PFSK-1 (cell line): ENCODE measurements around the gene HECTD4.

ENCODE experiments used
- FOXP2 ChIP-seq: optimal IDR thresholded peaks from 2 replicates; pipeline ENCODE3; 2011; ENCODE audit warnings: borderline replicate concordance, control low read depth, inconsistent platforms; ENCODE audit not compliant: insufficient read depth; ENCODE audit errors: extremely low read length, extremely low read depth
- POLR2AphosphoS5 ChIP-seq: IDR thresholded peaks from 2 replicates; pipeline ENCODE4 v1.6.1; 2012; ENCODE audit warnings: low read depth, mild to moderate bottlenecking, control low read depth, low read length, moderate library complexity
- SIN3A ChIP-seq: IDR thresholded peaks from 2 replicates; pipeline ENCODE4 v1.6.1; 2012; ENCODE audit warnings: mild to moderate bottlenecking, low read length, moderate library complexity, borderline replicate concordance; ENCODE audit not compliant: insufficient read depth
- TAF1 ChIP-seq: IDR thresholded peaks from 2 replicates; pipeline ENCODE4 v1.6.1; 2012; ENCODE audit warnings: low read length, control low read depth, borderline replicate concordance; ENCODE audit not compliant: insufficient read depth
- TF ChIP-seq, protein P1 (sequence below), 2 experiments: IDR thresholded peaks; 2 replicates each; pipeline versions ENCODE4 v1.6.1 to v1.8.0; 2011 to 2012; ENCODE audit warnings: low read depth in 2 of 2, low read length in 2 of 2, control low read depth in 1 of 2, inconsistent platforms in 1 of 2, mild to moderate bottlenecking in 1 of 2, moderate library complexity in 1 of 2; ENCODE audit not compliant: insufficient read depth in 1 of 2

Gene HECTD4

DNA sequence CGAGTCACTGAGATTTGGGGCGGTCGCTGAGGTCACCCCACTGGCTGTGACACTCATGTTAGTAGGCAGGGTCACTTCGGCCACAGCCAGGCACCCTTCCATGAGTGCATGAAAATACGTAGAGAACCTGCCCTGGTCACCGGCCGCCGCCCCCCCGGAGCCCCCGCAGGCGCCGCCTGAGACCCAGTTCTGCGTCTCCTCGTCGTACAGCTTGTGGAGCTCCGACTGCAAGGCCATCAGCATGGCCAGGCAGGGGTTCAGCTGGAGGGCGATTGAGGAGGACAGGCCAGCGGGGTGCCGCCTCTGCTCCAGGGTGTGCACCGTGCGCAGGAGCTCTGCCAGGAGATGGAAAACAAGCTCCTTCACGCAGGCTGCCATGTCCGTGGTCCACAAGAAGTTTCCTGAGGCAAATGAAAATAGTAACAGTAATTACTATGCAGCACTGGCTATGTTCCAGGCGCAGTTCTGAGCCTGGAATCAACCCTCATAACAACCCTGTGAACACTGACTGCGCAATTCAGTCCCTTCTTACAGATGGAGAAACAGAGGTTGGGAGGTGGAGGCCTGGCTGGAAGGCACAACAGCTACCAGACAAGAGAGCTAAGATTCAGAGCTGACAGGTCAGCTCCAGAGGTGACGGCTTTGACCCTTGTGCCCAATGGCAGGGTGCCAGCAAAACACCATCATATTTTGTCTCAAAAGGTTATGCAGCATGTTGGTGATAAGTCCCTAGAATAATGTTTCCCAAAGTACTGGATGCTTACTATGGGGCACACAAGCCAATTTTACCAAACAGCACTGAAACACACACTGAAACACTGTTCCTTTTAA is 196.9 kb downstream of the HECTD4 start:
- TF ChIP-seq SIN3A (no peak), TAF1 (no peak), POLR2AphosphoS5 (no peak), FOXP2 (no peak)
- TF ChIP-seq, protein P1, sequence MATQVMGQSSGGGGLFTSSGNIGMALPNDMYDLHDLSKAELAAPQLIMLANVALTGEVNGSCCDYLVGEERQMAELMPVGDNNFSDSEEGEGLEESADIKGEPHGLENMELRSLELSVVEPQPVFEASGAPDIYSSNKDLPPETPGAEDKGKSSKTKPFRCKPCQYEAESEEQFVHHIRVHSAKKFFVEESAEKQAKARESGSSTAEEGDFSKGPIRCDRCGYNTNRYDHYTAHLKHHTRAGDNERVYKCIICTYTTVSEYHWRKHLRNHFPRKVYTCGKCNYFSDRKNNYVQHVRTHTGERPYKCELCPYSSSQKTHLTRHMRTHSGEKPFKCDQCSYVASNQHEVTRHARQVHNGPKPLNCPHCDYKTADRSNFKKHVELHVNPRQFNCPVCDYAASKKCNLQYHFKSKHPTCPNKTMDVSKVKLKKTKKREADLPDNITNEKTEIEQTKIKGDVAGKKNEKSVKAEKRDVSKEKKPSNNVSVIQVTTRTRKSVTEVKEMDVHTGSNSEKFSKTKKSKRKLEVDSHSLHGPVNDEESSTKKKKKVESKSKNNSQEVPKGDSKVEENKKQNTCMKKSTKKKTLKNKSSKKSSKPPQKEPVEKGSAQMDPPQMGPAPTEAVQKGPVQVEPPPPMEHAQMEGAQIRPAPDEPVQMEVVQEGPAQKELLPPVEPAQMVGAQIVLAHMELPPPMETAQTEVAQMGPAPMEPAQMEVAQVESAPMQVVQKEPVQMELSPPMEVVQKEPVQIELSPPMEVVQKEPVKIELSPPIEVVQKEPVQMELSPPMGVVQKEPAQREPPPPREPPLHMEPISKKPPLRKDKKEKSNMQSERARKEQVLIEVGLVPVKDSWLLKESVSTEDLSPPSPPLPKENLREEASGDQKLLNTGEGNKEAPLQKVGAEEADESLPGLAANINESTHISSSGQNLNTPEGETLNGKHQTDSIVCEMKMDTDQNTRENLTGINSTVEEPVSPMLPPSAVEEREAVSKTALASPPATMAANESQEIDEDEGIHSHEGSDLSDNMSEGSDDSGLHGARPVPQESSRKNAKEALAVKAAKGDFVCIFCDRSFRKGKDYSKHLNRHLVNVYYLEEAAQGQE (IDR thresholded peaks at IDR 0.05; ENCODE audit: insufficient read depth in 1 of 2, low read depth in 2 of 2, low read length in 2 of 2): no peak

DNA sequence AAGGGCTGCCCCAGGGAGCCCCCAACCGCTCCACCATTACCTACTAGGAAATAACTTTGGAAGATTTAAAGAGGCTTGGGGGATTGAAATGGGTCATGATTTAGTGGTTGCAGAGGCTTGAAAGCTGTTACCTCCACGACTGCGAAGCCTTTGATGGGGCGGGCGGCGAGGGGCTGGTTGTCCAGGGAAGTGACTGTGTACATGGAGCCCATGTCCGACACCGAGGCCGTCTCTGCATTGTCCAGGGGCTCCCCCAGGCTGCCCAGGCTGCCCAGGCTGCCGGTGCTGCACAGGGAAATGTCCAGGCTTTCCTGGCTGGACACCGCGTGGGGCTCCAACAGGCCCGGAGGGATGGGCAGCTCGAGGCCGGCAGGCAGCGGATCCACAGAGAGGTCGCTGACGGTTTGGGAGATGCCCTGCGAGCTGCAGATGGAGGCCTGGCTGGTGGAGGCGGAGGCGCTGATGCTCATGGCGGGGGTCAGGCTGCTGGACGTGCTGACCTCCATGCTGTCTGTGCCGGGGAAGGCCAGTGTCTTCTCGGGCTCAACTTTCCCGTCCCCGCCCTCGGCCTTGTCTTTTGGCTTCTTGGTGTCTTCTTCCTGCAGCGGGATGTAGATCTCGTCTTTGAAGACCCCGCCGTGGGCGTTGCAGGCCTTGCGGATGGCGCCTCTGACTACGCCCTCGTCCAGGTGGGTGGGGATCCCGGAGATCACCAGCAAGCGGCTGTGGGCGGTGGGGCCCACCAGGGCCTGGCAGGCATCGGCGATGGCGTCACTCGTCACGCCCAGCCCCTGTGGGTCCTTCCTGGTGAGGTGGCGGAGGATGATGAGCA is 198.0 kb downstream of the HECTD4 start:
- TF ChIP-seq FOXP2 (no peak), TAF1 (no peak), SIN3A (no peak), POLR2AphosphoS5 (no peak)
- TF ChIP-seq, protein P1 (IDR thresholded peaks at IDR 0.05; ENCODE audit: insufficient read depth in 1 of 2, low read depth in 2 of 2, low read length in 2 of 2): no peak

DNA sequence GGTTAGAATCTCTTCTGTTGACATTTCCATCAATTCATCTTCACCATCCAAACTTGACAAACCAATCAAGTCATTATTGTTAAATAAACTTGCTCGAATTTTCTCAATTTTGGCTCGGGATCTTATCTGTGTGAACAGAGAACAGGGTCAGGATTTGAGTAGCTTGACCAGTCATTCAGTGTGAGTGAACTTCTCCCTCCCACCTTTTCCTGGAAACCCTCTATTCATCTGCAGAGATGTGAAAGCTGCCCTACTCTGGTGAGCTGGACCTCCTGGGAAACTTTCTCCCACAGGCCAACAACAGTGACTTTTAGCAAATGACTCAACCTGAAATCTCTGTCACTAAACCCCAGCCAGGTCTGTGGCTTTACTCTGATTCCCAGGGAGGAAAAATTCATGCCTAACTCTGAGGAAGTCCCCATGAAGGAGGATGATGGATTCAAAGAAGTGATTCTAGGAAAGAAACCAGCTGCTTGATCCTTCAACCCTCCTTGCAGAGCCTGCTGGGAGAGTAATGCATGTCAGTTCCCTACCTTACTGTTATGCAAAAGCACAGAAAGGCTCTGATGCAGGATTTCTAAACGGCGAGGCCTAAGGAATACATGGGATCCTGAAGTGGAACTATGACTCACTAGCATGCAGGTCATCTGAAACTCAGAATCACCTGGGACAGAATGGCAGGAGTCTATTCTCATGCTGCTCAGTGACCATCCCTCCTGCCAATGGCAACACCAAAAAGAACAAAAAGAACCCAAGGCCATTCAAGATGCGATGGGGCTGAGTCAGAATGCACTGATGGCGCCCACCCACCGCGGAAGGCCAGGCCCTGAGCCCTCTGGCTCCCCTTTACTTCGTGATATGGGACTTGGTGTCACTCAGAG is 198.8 kb downstream of the HECTD4 start:
- TF ChIP-seq POLR2AphosphoS5: no peak
- TF ChIP-seq TAF1: no peak
- TF ChIP-seq FOXP2: no peak

GRCh38 chr12:112182499-112182898 is 199.7 kb downstream of the HECTD4 start:
- no peak for TF ChIP-seq TAF1
- no peak for TF ChIP-seq FOXP2
- no peak for TF ChIP-seq SIN3A
- TF ChIP-seq, protein P1 (IDR thresholded peaks at IDR 0.05; ENCODE audit: insufficient read depth in 1 of 2, low read depth in 2 of 2, low read length in 2 of 2): no peak
- TF ChIP-seq POLR2AphosphoS5: no peak

DNA sequence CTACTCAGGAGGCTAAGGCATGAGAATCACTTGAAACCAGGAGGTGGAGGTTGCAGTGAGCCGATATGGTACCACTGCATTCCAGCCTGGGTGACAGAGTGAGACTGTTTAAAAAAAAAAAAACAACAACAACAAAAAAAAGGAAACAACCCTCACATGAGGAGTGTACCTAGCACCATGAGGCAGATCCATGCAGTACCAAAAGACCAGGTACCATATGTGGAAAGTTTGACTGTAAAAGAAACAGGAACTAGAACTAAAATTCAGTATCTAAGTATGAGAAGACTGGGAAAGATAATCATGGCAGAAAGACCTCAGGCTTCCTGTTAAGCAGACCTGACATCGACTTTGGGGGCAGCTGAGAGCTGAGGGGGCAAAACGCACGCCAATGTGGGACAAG is 201.8 kb downstream of the HECTD4 start:
- TF ChIP-seq TAF1: no peak
- TF ChIP-seq SIN3A: no peak
- TF ChIP-seq, protein P1 (IDR thresholded peaks at IDR 0.05; ENCODE audit: insufficient read depth in 1 of 2, low read depth in 2 of 2, low read length in 2 of 2): no peak
- TF ChIP-seq FOXP2: no peak
- TF ChIP-seq POLR2AphosphoS5: no peak
